H1 (cell line): ENCODE results near the gene PELI2. TPM values are rescaled to one million over a fixed set of nuclear protein-coding genes. Genes with fewer than 3 reads are reported as not detected.

Experiments used
- CTCF ChIA-PET: fragments of 300-600 bp; sonication (Branson Sonifier 250); formaldehyde crosslinking; loops from one replicate; lab custom pipeline; 2021; ENCODE audit not compliant: partially characterized antibody; lab: Charles Lee
- POLR2A ChIA-PET: fragments of 300-600 bp; sonication (Branson Sonifier 250); formaldehyde crosslinking; loops from one replicate; lab custom pipeline; 2021; ENCODE audit warnings: inconsistent platforms; ENCODE audit not compliant: partially characterized antibody; lab: Charles Lee
- DNase-seq, 2 experiments: peaks; one replicate each; pipeline versions ENCODE4 v3.0.0 to v3.0.0-alpha.2; 2010 to 2022; ENCODE audit warnings: low spot score in 2 of 2, low read depth in 1 of 2, mixed read lengths in 1 of 2
- FAIRE-seq: peaks from 2 replicates; lab custom pipeline; 2011; peaks lifted over from hg19 to GRCh38; lab: Jason Lieb, UNC
- H2AFZ ChIP-seq: 2 replicates; pipeline ENCODE4 v1.8.1; 2012; ENCODE audit warnings: low read length, inconsistent platforms
- H2AK5ac ChIP-seq: 2 replicates; pipeline ENCODE4 v1.6.1; 2013; ENCODE audit warnings: low read depth, low read length
- H2BK120ac ChIP-seq: replicated peaks from 2 replicates; pipeline ENCODE3; 2013; ENCODE audit warnings: low read depth, low read length, inconsistent platforms
- H2BK12ac ChIP-seq: 2 replicates; pipeline ENCODE4 v1.6.1; 2013; ENCODE audit warnings: low read depth, low read length
- H2BK15ac ChIP-seq: 2 replicates; pipeline ENCODE4 v1.6.1; 2013; ENCODE audit warnings: low read length
- H2BK20ac ChIP-seq: 2 replicates; pipeline ENCODE4 v1.6.1; 2013; ENCODE audit warnings: low read length
- H2BK5ac ChIP-seq: 2 replicates; pipeline ENCODE4 v1.6.1; 2013; ENCODE audit warnings: low read depth, low read length
- H3K14ac ChIP-seq: 2 replicates; pipeline ENCODE4 v1.6.1; 2013; ENCODE audit warnings: inconsistent platforms; ENCODE audit not compliant: insufficient read length
- H3K18ac ChIP-seq: 2 replicates; pipeline ENCODE4 v1.6.1; 2013; ENCODE audit warnings: low read length; ENCODE audit errors: extremely low read depth
- H3K23ac ChIP-seq: 2 replicates; pipeline ENCODE4 v1.6.1; 2013; ENCODE audit warnings: inconsistent platforms; ENCODE audit not compliant: insufficient read length
- H3K23me2 ChIP-seq: 2 replicates; pipeline ENCODE4 v1.6.1; 2013; ENCODE audit warnings: low read depth, low read length
- H3K27ac ChIP-seq: 2 replicates; pipeline ENCODE4 v1.6.1; 2011; ENCODE audit warnings: low read depth, low read length, inconsistent platforms
- H3K27me3 ChIP-seq, 4 experiments: replicated peaks in 1 of 4; 1 replicate in 1 of 4; 2 replicates in 3 of 4; pipeline versions ENCODE4 v1.6.1 to v1.8.1; 2011 to 2013; ENCODE audit warnings: low read length in 3 of 4, mild to moderate bottlenecking in 3 of 4, inconsistent platforms in 2 of 4, mixed read lengths in 2 of 4, moderate library complexity in 1 of 4; ENCODE audit not compliant: control insufficient read depth in 3 of 4, insufficient read depth in 3 of 4; ENCODE audit errors: extremely low read depth in 1 of 4
- H3K36me3 ChIP-seq, 4 experiments: 2 replicates each; pipeline versions ENCODE4 v1.6.1 to v1.8.1; 2011 to 2013; ENCODE audit warnings: mild to moderate bottlenecking in 4 of 4, low read length in 3 of 4, moderate library complexity in 2 of 4, control low read depth in 1 of 4, inconsistent platforms in 1 of 4; ENCODE audit not compliant: insufficient read depth in 4 of 4, control insufficient read depth in 2 of 4
- H3K4ac ChIP-seq: replicated peaks from 2 replicates; pipeline ENCODE3; 2013; ENCODE audit warnings: low read length, low read depth, mixed read lengths, inconsistent platforms; ENCODE audit not compliant: insufficient read length
- H3K4me1 ChIP-seq, 4 experiments: replicated peaks in 1 of 4; 1 replicate in 1 of 4; 2 replicates in 3 of 4; pipeline versions ENCODE4 v1.6.1 to v1.8.1; 2011 to 2013; ENCODE audit warnings: low read length in 3 of 4, inconsistent platforms in 2 of 4, mixed read lengths in 1 of 4; ENCODE audit not compliant: insufficient read depth in 4 of 4, control insufficient read depth in 3 of 4
- H3K4me2 ChIP-seq, 2 experiments: 2 replicates each; pipeline versions ENCODE4 v1.6.1 to v1.8.1; 2011 to 2013; ENCODE audit warnings: low read depth in 2 of 2, low read length in 2 of 2, control low read depth in 1 of 2, inconsistent platforms in 1 of 2, mild to moderate bottlenecking in 1 of 2; ENCODE audit not compliant: insufficient read depth in 1 of 2
- H3K4me3 ChIP-seq, 4 experiments: fragments of 200-600, 300-600 bp in 1 of 4; sonication (generic), shearing (Covaris generic), sonication (Bioruptor Twin) in 1 of 4; 2 replicates each; pipeline versions ENCODE4 v1.5.1 to v1.8.1; 2011 to 2016; ENCODE audit warnings: low read length in 4 of 4, low read depth in 3 of 4, control low read depth in 2 of 4, inconsistent platforms in 2 of 4, mild to moderate bottlenecking in 2 of 4, mixed read lengths in 1 of 4, moderate library complexity in 1 of 4; ENCODE audit not compliant: insufficient read depth in 2 of 4; ENCODE audit errors: extremely low read depth in 1 of 4
- H3K56ac ChIP-seq: replicated peaks from 2 replicates; pipeline ENCODE3; 2013; ENCODE audit warnings: low read depth, mild to moderate bottlenecking, mixed read lengths, low read length, inconsistent platforms; ENCODE audit not compliant: insufficient read length
- H3K79me1 ChIP-seq: 2 replicates; pipeline ENCODE4 v1.6.1; 2013; ENCODE audit warnings: low read depth, low read length, control low read depth
- H3K79me2 ChIP-seq, 2 experiments: 2 replicates each; pipeline versions ENCODE4 v1.6.1 to v1.8.1; 2012 to 2013; ENCODE audit warnings: low read length in 2 of 2, mild to moderate bottlenecking in 2 of 2, inconsistent platforms in 1 of 2; ENCODE audit not compliant: insufficient read depth in 2 of 2, control insufficient read depth in 1 of 2
- H3K9ac ChIP-seq, 4 experiments: replicated peaks in 1 of 4; 1 replicate in 1 of 4; 2 replicates in 3 of 4; pipeline versions ENCODE4 v1.6.1 to v1.8.1; 2011 to 2013; ENCODE audit warnings: low read depth in 3 of 4, low read length in 3 of 4, control low read depth in 2 of 4, mild to moderate bottlenecking in 2 of 4, moderate library complexity in 2 of 4, inconsistent platforms in 1 of 4; ENCODE audit errors: extremely low read depth in 1 of 4
- H3K9me3 ChIP-seq, 2 experiments: 2 replicates each; pipeline versions ENCODE4 v1.6.1 to v1.8.1; 2012 to 2013; ENCODE audit warnings: mild to moderate bottlenecking in 2 of 2, moderate library complexity in 2 of 2, control low read depth in 1 of 2, inconsistent platforms in 1 of 2, low read depth in 1 of 2, low read length in 1 of 2, mixed read lengths in 1 of 2; ENCODE audit not compliant: insufficient read depth in 2 of 2
- H4K20me1 ChIP-seq, 2 experiments: replicated peaks in 1 of 2; 2 replicates each; pipeline versions ENCODE3 to v1.8.1; 2011 to 2013; ENCODE audit warnings: inconsistent platforms in 2 of 2, low read length in 2 of 2, mild to moderate bottlenecking in 1 of 2; ENCODE audit not compliant: insufficient read depth in 2 of 2, control insufficient read depth in 1 of 2
- H4K5ac ChIP-seq: 2 replicates; pipeline ENCODE4 v1.6.1; 2013; ENCODE audit warnings: low read length, low read depth, mixed read lengths, inconsistent platforms; ENCODE audit not compliant: insufficient read length
- H4K8ac ChIP-seq: 2 replicates; pipeline ENCODE4 v1.8.0; 2013; ENCODE audit warnings: mild to moderate bottlenecking, moderate library complexity, low read length, inconsistent platforms; ENCODE audit not compliant: insufficient read depth; ENCODE audit errors: extremely low read depth
- H4K91ac ChIP-seq: replicated peaks from 2 replicates; pipeline ENCODE3; 2013; ENCODE audit warnings: low read length, mixed read lengths, inconsistent platforms; ENCODE audit not compliant: insufficient read length
- BCL11A ChIP-seq, 2 experiments: IDR thresholded peaks; one replicate each; pipeline ENCODE4 v1.6.1; 2011; ENCODE audit warnings: low read depth in 2 of 2, low read length in 2 of 2, mild to moderate bottlenecking in 2 of 2
- CHD2 ChIP-seq: IDR thresholded peaks from 2 replicates; pipeline ENCODE4 v1.6.1; 2012; ENCODE audit warnings: low read length, improper control_type of control experiment
- CTBP2 ChIP-seq: IDR thresholded peaks from 2 replicates; pipeline ENCODE4 v1.7.0; 2011; ENCODE audit warnings: borderline replicate concordance, mild to moderate bottlenecking, moderate library complexity, mixed read lengths, low read length; ENCODE audit not compliant: insufficient read depth, insufficient read length
- HDAC2 ChIP-seq, 2 experiments: fragments of 300-600 bp in 1 of 2; sonication (generic) in 1 of 2; IDR thresholded peaks; 2 replicates each; pipeline ENCODE4 v1.6.1; 2011 to 2012; ENCODE audit warnings: low read depth in 2 of 2, low read length in 2 of 2, mild to moderate bottlenecking in 2 of 2, moderate library complexity in 2 of 2, borderline replicate concordance in 1 of 2, inconsistent platforms in 1 of 2
- KDM4A ChIP-seq: IDR thresholded peaks from one replicate; pipeline ENCODE4 v1.7.1; 2012; ENCODE audit warnings: low read depth, mild to moderate bottlenecking, moderate library complexity, low read length, inconsistent platforms; ENCODE audit not compliant: severe bottlenecking
- MAFK ChIP-seq: IDR thresholded peaks from 2 replicates; pipeline ENCODE4 v1.6.1; 2012; ENCODE audit warnings: low read depth, mild to moderate bottlenecking, improper control_type of control experiment, low read length
- NANOG ChIP-seq: IDR thresholded peaks from 2 replicates; pipeline ENCODE4 v1.6.1; 2011; ENCODE audit warnings: low read length, low read depth, mild to moderate bottlenecking, inconsistent platforms; ENCODE audit not compliant: insufficient read depth, poor library complexity, severe bottlenecking
- POLR2A ChIP-seq, 2 experiments: IDR thresholded peaks; 1 replicate in 1 of 2; 2 replicates in 1 of 2; pipeline ENCODE4 v1.6.1; 2011; ENCODE audit warnings: low read depth in 2 of 2, low read length in 2 of 2, mild to moderate bottlenecking in 2 of 2; ENCODE audit errors: control extremely low read depth in 1 of 2
- POLR2AphosphoS5 ChIP-seq: IDR thresholded peaks from 2 replicates; pipeline ENCODE4 v1.6.1; 2011; ENCODE audit warnings: low read depth, low read length
- POU5F1 ChIP-seq: IDR thresholded peaks from 2 replicates; pipeline ENCODE4 v1.6.1; 2011; ENCODE audit warnings: low read depth, mild to moderate bottlenecking, low read length, moderate library complexity
- RAD21 ChIP-seq, 2 experiments: IDR thresholded peaks in 1 of 2; conservative IDR thresholded peaks in 1 of 2; 2 replicates each; pipeline ENCODE4 v1.6.1; 2011; ENCODE audit warnings: low read depth in 2 of 2, low read length in 2 of 2, improper control_type of control experiment in 1 of 2, inconsistent platforms in 1 of 2, mild to moderate bottlenecking in 1 of 2, moderate library complexity in 1 of 2
- SP1 ChIP-seq: IDR thresholded peaks from 2 replicates; pipeline ENCODE4 v1.6.1; 2011; ENCODE audit warnings: low read depth, low read length
- SUZ12 ChIP-seq: fragments of 200-600 bp; sonication (generic); IDR thresholded peaks from 2 replicates; pipeline ENCODE4 v1.6.1; 2012; ENCODE audit warnings: mild to moderate bottlenecking, inconsistent platforms, low read length, moderate library complexity, mixed read lengths
- TBP ChIP-seq: IDR thresholded peaks from 2 replicates; pipeline ENCODE4 v1.6.1; 2011; ENCODE audit warnings: low read depth, low read length, improper control_type of control experiment
- WGBS, 2 experiments: shearing (Covaris generic) in 1 of 2; methylation state at CpG; one replicate each; pipeline versions ENCODE4 v1.1.6 to v1.1.7; 2013 to 2015; ENCODE audit warnings: low lambda C conversion rate in 2 of 2, mixed read lengths in 2 of 2, inconsistent platforms in 1 of 2, low coverage in 1 of 2, missing lambda C conversion rate in 1 of 2; ENCODE audit not compliant: insufficient replicate concordance in 2 of 2, insufficient coverage in 1 of 2, insufficient read length in 1 of 2; ENCODE audit errors: extremely low coverage in 1 of 2, missing lambda C conversion rate in 1 of 2; 5-methylcytosine and 5-hydroxymethylcytosine counted together
- polyA plus RNA-seq, 7 experiments: library from polyadenylated mRNA; depleted of rRNA in 3 of 7; stranded (reverse) in 5 of 7; unstranded in 2 of 7; fragments of >200 nt in 5 of 7; fragments of 200-250 nt in 2 of 7; gene quantifications; 1 replicate in 5 of 7; 2 replicates in 1 of 7; 4 replicates in 1 of 7; pipeline versions ENCODE4 v1.2.1 to v1.2.3, GENCODE V29; 2011 to 2013; ENCODE audit warnings: missing spikeins in 2 of 7, mixed read lengths in 2 of 7
- total RNA-seq: library from RNA; stranded (reverse); fragmentation: NEBNext Ultra II Directional; extraction: Animal tissue kit (Norgen Biotek cat#: 25700); gene quantifications from 2 replicates; pipeline ENCODE4 v1.2.1, GENCODE V29; 2021

The PELI2 gene
- total and polyA plus RNA-seq, 2 of the 8 experiments (the other 6 are each of a cell fraction or from before 2014, with no cell fraction given), result 14.6 to 25.7 TPM

- no peaks in the 10 kb centered on the region for H3K9me3 ChIP-seq
- H3K23ac ChIP-seq, result no peak overlapping the region
- FAIRE-seq (no peak), DNase-seq (no peak)
- ChIA-PET POLR2A (no interaction called here), CTCF (interaction anchor here (0.7 to 1.5 kb wide), 3 partner anchors 10 to 379 kb away, joined by 3 to 4 read pairs (median 3); no protein-coding TSS in a partner anchor)
- H2BK12ac ChIP-seq, result no peak overlapping the region
- H3K79me2 ChIP-seq, result peaks cover 0 to 24% of the 10 kb centered on the region in 2 experiments; a peak in 2 of 4 replicates
- H2AFZ ChIP-seq, result no peak overlapping the region
- H3K9ac ChIP-seq, result no peak overlapping the region
- H3K4me3 ChIP-seq, result no peak overlapping the region
- no peak overlapping the region for H4K5ac ChIP-seq
- no peak overlapping the region for H3K4ac ChIP-seq
- H4K8ac ChIP-seq, result no peak overlapping the region
- H3K27ac ChIP-seq, result no peak overlapping the region
- H3K36me3 ChIP-seq, result no peaks in the 10 kb centered on the region
- no peak overlapping the region for H2BK15ac ChIP-seq
- H2AK5ac ChIP-seq, result no peak overlapping the region
- H2BK5ac ChIP-seq, result no peak overlapping the region
- no peak overlapping the region for H2BK120ac ChIP-seq
- H3K18ac ChIP-seq, result no peak overlapping the region
- no peak overlapping the region for H3K4me2 ChIP-seq
- no peak overlapping the region for H2BK20ac ChIP-seq
- peaks cover 5% of the 10 kb centered on the region for H3K79me1 ChIP-seq
- H4K91ac ChIP-seq, result no peak overlapping the region
- no peaks in the 10 kb centered on the region for H3K27me3 ChIP-seq
- H3K14ac ChIP-seq, result no peak overlapping the region
- peaks cover 0 to 9% (median 0%) of the 10 kb centered on the region in 4 experiments; a peak in 2 of 7 replicates for H3K4me1 ChIP-seq
- H4K20me1 ChIP-seq, result peaks cover 0 to 5% of the 10 kb centered on the region in 2 experiments
- no peaks in the 10 kb centered on the region for H3K23me2 ChIP-seq
- H3K56ac ChIP-seq, result no peak overlapping the region
- 79% methylated on average over 2 of the region's 2 CpGs; no CpG with 5 or more reads in 1 of the 2 experiments for WGBS, 2 experiments
- no peak for TF ChIP-seq POU5F1
- no peak for TF ChIP-seq HDAC2 (IDR thresholded peaks at IDR 0.05; ENCODE audit: borderline replicate concordance in 1 of 2, low read depth in 2 of 2, low read length in 2 of 2)
- no peak for TF ChIP-seq SUZ12
- TF ChIP-seq MAFK, result no peak
- TF ChIP-seq CHD2, result no peak
- no peak for TF ChIP-seq SP1
- TF ChIP-seq KDM4A, result no peak
- no peak for TF ChIP-seq POLR2AphosphoS5
- no peak for TF ChIP-seq RAD21 (IDR thresholded peaks at IDR 0.05 in 1 of 2, conservative IDR thresholded peaks at IDR 0.05 in 1 of 2; ENCODE audit: low read depth in 2 of 2, low read length in 2 of 2)
- TF ChIP-seq BCL11A (IDR thresholded peaks at IDR 0.05; ENCODE audit: low read depth in 2 of 2, low read length in 2 of 2), result no peak
- no peak for TF ChIP-seq POLR2A (IDR thresholded peaks at IDR 0.05; ENCODE audit: control extremely low read depth in 1 of 2, low read depth in 2 of 2, low read length in 2 of 2)
- no peak for TF ChIP-seq TBP
- no peak for TF ChIP-seq CTBP2
- no peak for TF ChIP-seq NANOG
Measured at GRCh38 chr14:56177036-56177435, 58.8 kb downstream of the PELI2 start.
